Measurements from ENCODE around the gene MTMR10.

The MTMR10 gene

GRCh38 chr15:30958219-30958618 lies 33.2 kb downstream of the MTMR10 start:
- TF ChIP-seq CTCF (conservative IDR thresholded peaks at IDR 0.05) (no peak), ZFX (IDR thresholded peaks at IDR 0.05) (no peak)
- H3K27ac ChIP-seq: no peak overlapping the region

- H3K27ac ChIP-seq: no peak overlapping the region
- TF ChIP-seq CTCF (conservative IDR thresholded peaks at IDR 0.05): no peak
- no peak for TF ChIP-seq ZFX (IDR thresholded peaks at IDR 0.05)
Observed at GRCh38 chr15:30956216-30957124, 35.0 kb downstream of the MTMR10 start.

GRCh38 chr15:30954674-30955073 lies 36.8 kb downstream of the MTMR10 start:
- H3K27ac ChIP-seq: no peak overlapping the region
- TF ChIP-seq ZFX (IDR thresholded peaks at IDR 0.05) (no peak), CTCF (conservative IDR thresholded peaks at IDR 0.05) (no peak)

- H3K27ac ChIP-seq: no peak overlapping the region
- TF ChIP-seq ZFX (IDR thresholded peaks at IDR 0.05) (no peak), CTCF (conservative IDR thresholded peaks at IDR 0.05) (no peak)
Observed at GRCh38 chr15:30953731-30954378, 37.6 kb downstream of the MTMR10 start.

- TF ChIP-seq ZFX (IDR thresholded peaks at IDR 0.05) (no peak), CTCF (conservative IDR thresholded peaks at IDR 0.05) (no peak)
- no peak overlapping the region for H3K27ac ChIP-seq
Observed at GRCh38 chr15:30953183-30953582, 38.2 kb downstream of the MTMR10 start.

- TF ChIP-seq CTCF (conservative IDR thresholded peaks at IDR 0.05): no peak
- TF ChIP-seq ZFX (IDR thresholded peaks at IDR 0.05): no peak
- H3K27ac ChIP-seq: no peak overlapping the region
Observed at GRCh38 chr15:30943654-30944335, 47.6 kb downstream of the MTMR10 start.

GRCh38 chr15:30941520-30941919 lies 49.9 kb downstream of the MTMR10 start:
- H3K27ac ChIP-seq: no peak overlapping the region
- TF ChIP-seq CTCF (conservative IDR thresholded peaks at IDR 0.05): no peak
- no peak for TF ChIP-seq ZFX (IDR thresholded peaks at IDR 0.05)
